ENCODE data around the gene THBD. TPM values are rescaled to one million over a fixed set of nuclear protein-coding genes. Genes with fewer than 3 reads are reported as not detected.

Gene THBD
- total RNA-seq, 1 donor from 2014 or later = 13.8 TPM

GRCh38 chr20:23010096-23010495 lies 39.4 kb downstream of the THBD start:
- intact Hi-C loops (cut with micrococcal nuclease) = no loop called here
- no peak overlapping the region for H3K27ac ChIP-seq (replicated peaks)
- peaks cover 34% of the 10 kb centered on the region for H3K27me3 ChIP-seq (ENCODE audit: low read depth)
- no peaks in the 10 kb centered on the region for H3K9me3 ChIP-seq (replicated peaks)
- H3K4me1 ChIP-seq = peaks cover 13% of the 10 kb centered on the region
- DNase-seq = no peak
- no peak overlapping the region for H3K4me3 ChIP-seq
- TF ChIP-seq CTCF (IDR thresholded peaks at IDR 0.05; ENCODE audit: borderline replicate concordance) = no peak
- H3K36me3 ChIP-seq = no peaks in the 10 kb centered on the region

- no peak overlapping the region for H3K4me3 ChIP-seq
- no peaks in the 10 kb centered on the region for H3K36me3 ChIP-seq
- intact Hi-C loops (cut with micrococcal nuclease) = no loop called here
- peaks cover 34% of the 10 kb centered on the region for H3K27me3 ChIP-seq (ENCODE audit: low read depth)
- no peak overlapping the region for H3K27ac ChIP-seq (replicated peaks)
- peaks cover 13% of the 10 kb centered on the region for H3K4me1 ChIP-seq
- H3K9me3 ChIP-seq (replicated peaks) = no peaks in the 10 kb centered on the region
- TF ChIP-seq CTCF (IDR thresholded peaks at IDR 0.05; ENCODE audit: borderline replicate concordance) = no peak
- no peak for DNase-seq
Observed at GRCh38 chr20:23009636-23010035, 39.8 kb downstream of the THBD start.

GRCh38 chr20:23008667-23009066 lies 40.8 kb downstream of the THBD start:
- Histone ChIP-seq H3K9me3 (replicated peaks) (no peaks in the 10 kb centered on the region), H3K27ac (replicated peaks) (no peak overlapping the region), H3K4me3 (no peak overlapping the region), H3K4me1 (peaks cover 10% of the 10 kb centered on the region), H3K27me3 (ENCODE audit: low read depth) (peaks cover 34% of the 10 kb centered on the region), H3K36me3 (no peaks in the 10 kb centered on the region)
- intact Hi-C loops (cut with micrococcal nuclease) = no loop called here
- TF ChIP-seq CTCF (IDR thresholded peaks at IDR 0.05; ENCODE audit: borderline replicate concordance) = no peak
- no peak for DNase-seq

GRCh38 chr20:23007886-23008655 lies 41.4 kb downstream of the THBD start:
- Histone ChIP-seq H3K27ac (replicated peaks) (no peak overlapping the region), H3K4me3 (no peak overlapping the region), H3K9me3 (replicated peaks) (no peaks in the 10 kb centered on the region), H3K36me3 (no peaks in the 10 kb centered on the region), H3K27me3 (ENCODE audit: low read depth) (peaks cover 34% of the 10 kb centered on the region), H3K4me1 (peaks cover 4% of the 10 kb centered on the region)
- no peak for DNase-seq
- TF ChIP-seq CTCF (IDR thresholded peaks at IDR 0.05; ENCODE audit: borderline replicate concordance) = no peak
- intact Hi-C loops (cut with micrococcal nuclease) = no loop called here

GRCh38 chr20:23007462-23007861 lies 42.0 kb downstream of the THBD start:
- no peak overlapping the region for H3K4me3 ChIP-seq
- H3K27ac ChIP-seq (replicated peaks) = no peak overlapping the region
- no peaks in the 10 kb centered on the region for H3K9me3 ChIP-seq (replicated peaks)
- no peaks in the 10 kb centered on the region for H3K36me3 ChIP-seq
- H3K4me1 ChIP-seq = no peaks in the 10 kb centered on the region
- intact Hi-C loops (cut with micrococcal nuclease) = no loop called here
- peaks cover 34% of the 10 kb centered on the region for H3K27me3 ChIP-seq (ENCODE audit: low read depth)
- TF ChIP-seq CTCF (IDR thresholded peaks at IDR 0.05; ENCODE audit: borderline replicate concordance) = no peak
- no peak for DNase-seq
